HG02571 (cell line): ENCODE results near the gene AKAP6.

Experiments used
- ATAC-seq: cut with Tn5 transposase; IDR thresholded peaks from one replicate; pipeline ENCODE4 v1.9.1; 2021; ENCODE audit warnings: mild to moderate bottlenecking, moderate library complexity; ENCODE audit not compliant: unreplicated experiment

The AKAP6 gene

DNA sequence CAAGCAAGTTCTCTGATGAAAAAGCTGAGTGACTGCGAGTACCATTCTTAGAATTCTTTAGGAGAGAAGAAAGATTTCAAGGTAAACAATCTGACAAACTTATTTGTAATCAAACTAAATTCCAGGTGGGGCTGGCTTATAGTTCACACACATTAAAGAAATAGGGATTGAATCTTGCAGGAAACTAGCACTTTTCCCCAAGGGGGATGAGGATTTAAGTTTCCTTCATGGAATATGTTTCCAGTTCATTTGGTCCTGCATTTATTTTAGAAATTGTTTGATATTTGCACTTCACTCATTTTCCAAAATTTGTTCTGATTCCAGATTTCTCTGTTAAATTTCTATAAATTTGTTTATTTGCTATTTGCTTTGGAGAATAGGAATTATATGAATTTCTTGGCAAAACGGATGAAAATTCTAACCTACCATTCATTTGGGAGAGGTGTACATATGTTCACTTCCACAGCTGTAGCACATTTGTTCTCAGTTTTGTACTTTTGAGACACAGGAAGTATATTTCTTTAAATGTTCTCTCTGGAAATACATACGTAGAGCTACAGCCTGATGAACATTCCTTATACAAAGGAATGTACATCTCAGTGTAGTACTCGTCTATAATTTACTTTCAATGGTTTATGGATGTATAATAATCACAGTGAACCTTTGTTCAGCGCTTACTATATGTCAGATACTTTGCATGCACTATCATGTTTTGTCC is 145.5 kb downstream of the AKAP6 start:
- ATAC-seq = no peak

GRCh38 chr14:32476532-32476931 is 147.4 kb downstream of the AKAP6 start:
- no peak for ATAC-seq

- no peak for ATAC-seq
These were observed 148.3 kb downstream of the AKAP6 start for GRCh38 chr14:32477396-32477795.

DNA sequence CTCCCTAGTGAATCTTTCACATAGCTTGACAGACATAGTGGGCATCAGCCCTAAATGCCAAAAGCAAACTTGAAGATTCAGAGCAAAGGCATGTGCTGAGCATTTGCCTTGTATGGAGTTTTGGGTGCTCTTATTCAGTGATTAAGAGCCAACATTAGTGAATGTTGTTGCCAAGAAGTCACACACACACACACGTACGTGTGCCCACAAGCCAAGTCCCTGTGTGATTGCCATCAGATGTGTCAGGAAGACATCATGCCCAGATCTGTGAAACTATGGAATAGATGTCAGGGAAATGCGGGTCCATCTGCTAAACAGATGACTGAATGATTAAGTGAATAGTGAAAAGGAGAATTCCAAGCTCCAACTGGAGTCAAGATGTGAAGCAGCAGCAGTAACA is 149.0 kb downstream of the AKAP6 start:
- ATAC-seq = no peak

DNA sequence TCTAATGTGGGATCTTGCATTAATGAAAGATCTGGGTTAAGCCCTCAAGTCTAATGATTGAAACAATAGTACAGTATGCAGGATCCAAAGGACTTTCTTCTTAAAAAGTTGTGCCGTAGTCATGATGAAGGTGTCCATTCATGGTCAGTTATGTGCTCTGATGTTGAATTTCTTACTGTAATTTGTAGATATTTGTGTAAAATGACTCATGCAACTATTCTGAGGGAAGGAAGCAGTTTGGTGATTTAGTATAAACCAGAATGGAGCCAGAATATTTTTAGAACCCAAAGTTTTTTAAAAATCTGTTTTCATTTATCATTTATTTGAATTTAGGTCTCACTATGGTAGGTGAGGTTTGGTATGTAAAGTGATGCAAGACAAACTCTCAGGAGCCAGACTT is 151.2 kb downstream of the AKAP6 start:
- ATAC-seq = no peak

DNA sequence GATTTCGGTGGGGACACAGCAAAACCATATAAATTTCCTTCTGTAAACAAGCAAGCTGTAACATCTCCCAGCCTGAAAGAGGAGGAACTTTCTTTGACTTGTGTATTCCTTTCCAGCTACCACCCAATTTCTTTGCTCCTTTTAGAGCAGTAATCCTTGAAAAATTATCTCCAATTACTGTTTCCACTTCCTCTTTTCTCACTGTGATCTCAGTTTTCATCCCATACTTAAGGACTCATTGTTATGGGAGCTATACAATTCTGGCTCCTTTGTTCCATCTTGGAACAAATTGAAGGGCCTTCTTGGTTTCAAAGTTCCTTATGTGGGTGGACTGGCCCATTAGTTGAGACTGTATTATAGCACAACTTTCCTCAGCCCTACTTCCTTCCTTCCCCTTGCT is 152.6 kb downstream of the AKAP6 start:
- no peak for ATAC-seq

GRCh38 chr14:32491416-32492016 is 162.4 kb downstream of the AKAP6 start:
- ATAC-seq = no peak

GRCh38 chr14:32492457-32492856 is 163.4 kb downstream of the AKAP6 start:
- no peak for ATAC-seq

- no peak for ATAC-seq
These were observed 165.7 kb downstream of the AKAP6 start for GRCh38 chr14:32494609-32495434.

- no peak for ATAC-seq
These were observed 166.3 kb downstream of the AKAP6 start for GRCh38 chr14:32495435-32495734.

- no peak for ATAC-seq
These were observed 168.2 kb downstream of the AKAP6 start for GRCh38 chr14:32497248-32497647.

GRCh38 chr14:32507029-32507984 is 178.2 kb downstream of the AKAP6 start:
- no peak for ATAC-seq

GRCh38 chr14:32508281-32508680 is 179.2 kb downstream of the AKAP6 start:
- ATAC-seq = no peak

DNA sequence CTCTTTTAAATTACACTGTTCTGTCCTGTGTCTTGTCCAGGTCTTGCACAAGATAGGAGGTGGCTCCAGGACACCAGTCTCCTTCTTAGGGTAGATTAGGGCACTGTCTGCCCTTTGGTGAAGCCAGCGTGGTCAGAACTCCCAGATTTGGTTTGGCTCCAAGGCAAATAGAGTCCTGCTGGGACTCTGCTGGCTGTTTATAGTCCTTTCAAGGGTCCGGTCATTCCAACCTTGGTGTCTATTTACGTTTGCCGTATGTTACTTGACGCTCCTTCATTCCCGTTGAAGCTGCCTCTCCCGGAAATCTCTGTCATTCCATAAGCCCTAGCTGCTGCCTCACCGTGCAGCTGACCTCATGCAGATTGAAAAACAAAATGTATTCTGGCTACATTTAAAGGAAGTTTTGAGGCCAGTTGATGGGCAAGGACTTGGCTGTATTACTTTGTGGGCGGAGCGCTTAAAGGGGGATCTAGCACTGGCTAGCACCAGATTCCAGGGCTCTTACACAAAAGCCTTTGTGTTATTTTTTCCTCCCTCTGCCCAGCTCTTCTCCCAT is 180.6 kb downstream of the AKAP6 start:
- no peak for ATAC-seq

GRCh38 chr14:32510815-32511214 is 181.7 kb downstream of the AKAP6 start:
- ATAC-seq = no peak

- ATAC-seq = no peak
These were observed 183.2 kb downstream of the AKAP6 start for GRCh38 chr14:32512348-32512747.

DNA sequence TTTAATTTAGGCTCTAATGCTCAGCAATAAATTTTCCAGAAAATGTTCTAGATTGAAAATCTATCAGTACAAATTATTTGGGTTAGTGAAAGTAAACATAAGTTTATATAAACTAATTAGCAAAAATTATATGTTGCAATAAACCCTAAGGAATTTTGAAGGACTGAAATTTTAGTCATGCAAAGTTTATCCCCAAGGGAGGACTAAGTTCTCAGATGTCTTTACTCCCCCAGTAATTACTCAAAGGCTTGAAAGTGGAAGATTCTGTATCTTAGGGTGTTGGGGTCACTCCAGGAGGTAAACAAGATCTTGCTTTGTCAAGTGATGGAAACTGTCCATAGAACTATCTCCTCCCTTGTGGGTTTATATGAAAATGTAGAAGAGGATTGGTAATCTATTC is 183.7 kb downstream of the AKAP6 start:
- ATAC-seq = no peak

- no peak for ATAC-seq
These were observed 184.5 kb downstream of the AKAP6 start for GRCh38 chr14:32513571-32514009.

- ATAC-seq = no peak
These were observed 185.1 kb downstream of the AKAP6 start for GRCh38 chr14:32514236-32514635.

DNA sequence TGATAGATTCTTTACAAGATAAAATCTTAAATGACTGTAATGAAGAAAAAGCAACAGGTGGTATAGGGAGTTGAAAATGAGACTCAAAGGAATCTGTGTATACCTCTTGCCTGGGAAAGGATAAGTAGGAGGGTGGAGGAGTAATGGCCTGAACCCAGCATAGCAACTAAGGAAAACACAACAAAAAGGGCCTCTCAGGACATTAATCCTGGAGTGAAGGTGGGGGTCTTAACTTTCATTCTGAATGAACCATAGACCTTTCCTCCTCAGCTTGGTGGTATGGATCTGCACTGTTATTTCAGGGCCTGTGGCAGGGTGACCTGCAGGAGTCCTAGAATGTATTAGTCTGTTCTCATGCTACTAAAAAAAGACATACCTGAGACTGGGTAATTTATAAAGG is 185.6 kb downstream of the AKAP6 start:
- ATAC-seq = no peak
